HL-60 (cell line): ENCODE measurements around the gene CLRN1.

ENCODE experiments used
- DNase-seq, 2 experiments: peaks; one replicate each; pipeline ENCODE4 v3.0.0-alpha.2; 2010 to 2020; ENCODE audit warnings: low read depth in 1 of 2, low spot score in 1 of 2
- H3K27ac ChIP-seq: fragments of 250-450 bp; sonication (Bioruptor Pico); replicated peaks from 2 replicates; pipeline ENCODE4 v1.5.1; 2020; ENCODE audit warnings: mild to moderate bottlenecking, moderate library complexity
- H3K27me3 ChIP-seq: fragments of 250-450 bp; sonication (Bioruptor Pico); 2 replicates; pipeline ENCODE4 v1.5.1; 2021; ENCODE audit warnings: mild to moderate bottlenecking, moderate library complexity; ENCODE audit not compliant: insufficient read depth, poor library complexity, severe bottlenecking
- H3K4me3 ChIP-seq: replicated peaks from 2 replicates; pipeline ENCODE4 v1.5.1; 2011; ENCODE audit warnings: mild to moderate bottlenecking, control low read depth, low read length; ENCODE audit not compliant: insufficient read depth
- CTCF ChIP-seq: IDR thresholded peaks from one replicate; pipeline ENCODE4 v1.5.1; 2011; ENCODE audit warnings: low read length, control low read depth, inconsistent platforms; ENCODE audit not compliant: insufficient read depth
- GABPA ChIP-seq: IDR thresholded peaks from 2 replicates; pipeline ENCODE4 v1.6.1; 2012; ENCODE audit warnings: low read depth
- POLR2AphosphoS5 ChIP-seq: IDR thresholded peaks from 2 replicates; pipeline ENCODE4 v1.6.1; 2012; ENCODE audit warnings: low read depth
- SPI1 ChIP-seq: IDR thresholded peaks from 2 replicates; pipeline ENCODE4 v1.6.1; 2012; ENCODE audit warnings: low read depth, mild to moderate bottlenecking, borderline replicate concordance
- TF ChIP-seq, protein P1 (sequence below): IDR thresholded peaks from 2 replicates; pipeline ENCODE4 v1.6.1; 2012; ENCODE audit warnings: low read depth; ENCODE audit not compliant: insufficient replicate concordance

CLRN1 gene

GRCh38 chr3:150925751-150926201, 46.8 kb downstream of the CLRN1 start:
- DNase-seq: peak in 1 of 2 experiments; percentile 63
- no peak overlapping the region for H3K27ac ChIP-seq
- H3K4me3 ChIP-seq: peak overlapping the region; percentile 13
- no peaks in the 10 kb centered on the region for H3K27me3 ChIP-seq
- peak; percentile 9; the same call in 1 of the 2 replicates for TF ChIP-seq SPI1
- TF ChIP-seq, protein P1, sequence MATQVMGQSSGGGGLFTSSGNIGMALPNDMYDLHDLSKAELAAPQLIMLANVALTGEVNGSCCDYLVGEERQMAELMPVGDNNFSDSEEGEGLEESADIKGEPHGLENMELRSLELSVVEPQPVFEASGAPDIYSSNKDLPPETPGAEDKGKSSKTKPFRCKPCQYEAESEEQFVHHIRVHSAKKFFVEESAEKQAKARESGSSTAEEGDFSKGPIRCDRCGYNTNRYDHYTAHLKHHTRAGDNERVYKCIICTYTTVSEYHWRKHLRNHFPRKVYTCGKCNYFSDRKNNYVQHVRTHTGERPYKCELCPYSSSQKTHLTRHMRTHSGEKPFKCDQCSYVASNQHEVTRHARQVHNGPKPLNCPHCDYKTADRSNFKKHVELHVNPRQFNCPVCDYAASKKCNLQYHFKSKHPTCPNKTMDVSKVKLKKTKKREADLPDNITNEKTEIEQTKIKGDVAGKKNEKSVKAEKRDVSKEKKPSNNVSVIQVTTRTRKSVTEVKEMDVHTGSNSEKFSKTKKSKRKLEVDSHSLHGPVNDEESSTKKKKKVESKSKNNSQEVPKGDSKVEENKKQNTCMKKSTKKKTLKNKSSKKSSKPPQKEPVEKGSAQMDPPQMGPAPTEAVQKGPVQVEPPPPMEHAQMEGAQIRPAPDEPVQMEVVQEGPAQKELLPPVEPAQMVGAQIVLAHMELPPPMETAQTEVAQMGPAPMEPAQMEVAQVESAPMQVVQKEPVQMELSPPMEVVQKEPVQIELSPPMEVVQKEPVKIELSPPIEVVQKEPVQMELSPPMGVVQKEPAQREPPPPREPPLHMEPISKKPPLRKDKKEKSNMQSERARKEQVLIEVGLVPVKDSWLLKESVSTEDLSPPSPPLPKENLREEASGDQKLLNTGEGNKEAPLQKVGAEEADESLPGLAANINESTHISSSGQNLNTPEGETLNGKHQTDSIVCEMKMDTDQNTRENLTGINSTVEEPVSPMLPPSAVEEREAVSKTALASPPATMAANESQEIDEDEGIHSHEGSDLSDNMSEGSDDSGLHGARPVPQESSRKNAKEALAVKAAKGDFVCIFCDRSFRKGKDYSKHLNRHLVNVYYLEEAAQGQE: no peak
- peak; percentile 37 for TF ChIP-seq CTCF

DNA sequence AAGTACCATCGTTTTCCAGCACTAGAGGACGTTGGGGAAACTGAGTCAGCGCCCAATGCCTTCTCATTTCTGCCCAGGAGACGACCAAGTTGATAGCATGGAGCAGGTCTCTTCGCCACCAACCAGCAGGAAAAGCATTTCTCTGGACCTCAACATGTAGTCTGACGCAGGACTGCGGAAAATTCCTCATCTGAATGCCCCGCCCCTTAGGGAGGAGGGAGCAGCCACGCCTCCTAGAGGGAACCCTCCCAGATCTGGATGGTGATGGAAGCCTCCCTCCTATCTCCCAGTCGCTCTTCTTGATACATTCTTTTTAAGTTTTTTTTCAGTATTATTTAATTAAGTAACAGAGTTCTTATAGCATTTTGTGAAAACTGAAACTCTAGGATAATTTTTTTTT, 49.9 kb downstream of the CLRN1 start:
- no peak for DNase-seq
- Histone ChIP-seq H3K4me3 (no peak overlapping the region), H3K27me3 (peaks cover under 1% of the 10 kb centered on the region), H3K27ac (no peak overlapping the region)
- no peak for TF ChIP-seq SPI1
- TF ChIP-seq POLR2AphosphoS5: no peak
- no peak for TF ChIP-seq GABPA
- TF ChIP-seq, protein P1: no peak
- TF ChIP-seq CTCF: no peak

- DNase-seq: no peak
- no peak overlapping the region for H3K27ac ChIP-seq
- TF ChIP-seq POLR2AphosphoS5: no peak
- no peak for TF ChIP-seq CTCF
- TF ChIP-seq, protein P1: no peak
- TF ChIP-seq SPI1: no peak
- TF ChIP-seq GABPA: no peak
- no peak overlapping the region for H3K4me3 ChIP-seq
- H3K27me3 ChIP-seq: peaks cover 4% of the 10 kb centered on the region
These were observed 51.3 kb downstream of the CLRN1 start for GRCh38 chr3:150921209-150921608.
